ENCODE results near the gene EPS8L2.

EPS8L2 gene

DNA sequence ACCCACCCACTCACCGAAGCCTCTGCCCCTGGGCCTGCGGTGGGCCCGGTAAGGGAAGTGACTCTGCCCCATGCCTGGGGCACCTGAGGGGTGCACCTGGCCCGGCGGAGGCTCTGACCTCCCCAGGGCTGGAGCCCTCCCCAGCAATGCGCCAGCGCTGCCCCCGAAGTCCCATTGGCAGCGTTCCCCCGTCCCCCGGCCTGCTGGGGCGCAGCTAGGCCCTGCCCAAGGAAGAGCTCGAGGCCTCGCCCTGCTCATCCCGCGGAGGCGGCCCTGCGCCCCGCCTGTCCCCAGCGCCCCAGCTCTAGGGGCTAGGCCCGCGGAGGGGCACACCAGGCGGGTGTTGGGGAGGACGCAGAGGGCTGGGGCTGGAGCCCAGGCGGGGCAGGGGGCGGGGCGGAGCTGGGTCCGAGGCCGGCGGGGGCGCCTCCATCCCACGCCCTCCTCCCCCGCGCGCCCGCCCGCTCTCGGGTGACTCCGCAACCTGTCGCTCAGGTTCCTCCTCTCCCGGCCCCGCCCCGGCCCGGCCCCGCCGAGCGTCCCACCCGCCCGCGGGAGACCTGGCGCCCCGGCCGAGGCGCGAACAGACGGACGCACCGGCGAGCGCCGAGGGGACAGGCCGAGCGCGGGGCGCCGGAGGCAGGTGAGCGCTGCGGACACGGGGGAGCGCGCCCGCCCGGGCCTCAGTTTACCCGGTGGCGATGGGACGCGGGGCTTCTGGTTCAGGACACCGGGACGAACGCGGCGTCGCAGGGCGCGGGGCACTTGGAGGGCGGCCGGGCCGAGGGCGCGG is at the start of gene EPS8L2:
Gene EPS8L2, plus strand, starts transcription at position 586 of the 793 bp plus-strand sequence. CDS start 3,177 bp downstream, outside the sequence.
- DNase-seq (ENCODE audit: low spot score), result peak; percentile 48
- in situ Hi-C loops (cut with MboI; ENCODE audit: low pct_unique_long_range_greater_than_20kb, low sequenced_read_pairs, unreplicated experiment), result no loop called here
- TF ChIP-seq CTCF (IDR thresholded peaks at IDR 0.05; ENCODE audit: extremely low read depth, insufficient read depth, missing control alignments), result no peak

GRCh38 chr11:656426-656825 is 49.6 kb upstream of the EPS8L2 start:
- DNase-seq (ENCODE audit: low spot score), result no peak
- in situ Hi-C loops (cut with MboI; ENCODE audit: low pct_unique_long_range_greater_than_20kb, low sequenced_read_pairs, unreplicated experiment), result no loop called here
- no peak for TF ChIP-seq CTCF (IDR thresholded peaks at IDR 0.05; ENCODE audit: extremely low read depth, insufficient read depth, missing control alignments)

- in situ Hi-C loops (cut with MboI; ENCODE audit: low pct_unique_long_range_greater_than_20kb, low sequenced_read_pairs, unreplicated experiment), result no loop called here
- no peak for DNase-seq (ENCODE audit: low spot score)
- no peak for TF ChIP-seq CTCF (IDR thresholded peaks at IDR 0.05; ENCODE audit: extremely low read depth, insufficient read depth, missing control alignments)
Observed at GRCh38 chr11:656866-657265, 49.2 kb upstream of the EPS8L2 start.

DNA sequence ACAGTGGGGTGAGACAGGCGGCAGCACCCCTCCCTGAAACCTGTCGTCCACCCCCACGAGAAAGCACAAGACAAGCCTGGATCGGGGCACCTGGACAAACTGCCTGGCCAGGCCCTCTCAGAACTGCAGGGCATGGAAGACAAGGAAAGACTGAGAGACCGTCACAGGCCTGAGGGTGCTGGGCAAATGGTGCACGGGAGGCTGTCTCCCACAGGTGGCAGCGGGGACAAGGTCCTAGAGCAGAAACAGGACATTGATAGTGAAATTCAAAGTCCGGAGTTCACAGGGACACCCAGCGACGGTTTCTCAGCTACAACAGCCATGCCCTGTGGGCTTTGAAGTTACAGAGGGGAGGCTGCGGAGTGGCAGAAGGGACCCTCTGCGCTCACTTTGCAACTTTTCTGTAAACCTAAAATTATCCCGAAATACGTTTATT is 48.3 kb upstream of the EPS8L2 start:
- in situ Hi-C loops (cut with MboI; ENCODE audit: low pct_unique_long_range_greater_than_20kb, low sequenced_read_pairs, unreplicated experiment), result no loop called here
- no peak for DNase-seq (ENCODE audit: low spot score)
- no peak for TF ChIP-seq CTCF (IDR thresholded peaks at IDR 0.05; ENCODE audit: extremely low read depth, insufficient read depth, missing control alignments)

DNA sequence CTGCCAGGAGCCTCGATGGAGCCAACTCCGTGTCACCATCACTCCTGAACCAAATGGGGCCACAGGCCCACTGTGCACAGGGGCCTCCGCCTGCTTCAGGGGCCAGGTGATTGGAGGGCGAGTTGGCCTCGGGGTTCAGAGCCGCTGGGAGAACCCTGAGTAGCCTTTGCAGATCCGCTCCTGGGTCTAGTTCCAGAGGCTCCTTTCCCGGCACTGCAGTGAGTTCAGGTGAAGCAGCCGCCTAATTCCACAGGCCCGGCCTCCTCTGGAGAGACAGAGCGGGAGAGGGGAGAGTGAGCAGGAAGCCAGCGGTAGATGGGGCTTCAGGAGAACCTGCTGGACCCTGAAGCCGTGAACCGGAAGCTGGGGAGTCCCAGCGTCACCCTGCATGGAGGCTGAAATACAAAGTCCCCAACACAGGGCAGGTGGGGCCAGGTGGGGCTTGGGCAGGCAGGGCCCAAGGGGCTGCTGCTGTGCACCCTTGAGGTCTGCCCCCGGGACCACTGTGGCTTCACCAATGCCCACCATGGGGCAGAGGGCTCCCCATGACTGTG is 46.4 kb upstream of the EPS8L2 start:
- DNase-seq (ENCODE audit: low spot score), result no peak
- in situ Hi-C loops (cut with MboI; ENCODE audit: low pct_unique_long_range_greater_than_20kb, low sequenced_read_pairs, unreplicated experiment), result no loop called here
- TF ChIP-seq CTCF (IDR thresholded peaks at IDR 0.05; ENCODE audit: extremely low read depth, insufficient read depth, missing control alignments), result no peak

- no peak for DNase-seq (ENCODE audit: low spot score)
- no peak for TF ChIP-seq CTCF (IDR thresholded peaks at IDR 0.05; ENCODE audit: extremely low read depth, insufficient read depth, missing control alignments)
- in situ Hi-C loops (cut with MboI; ENCODE audit: low pct_unique_long_range_greater_than_20kb, low sequenced_read_pairs, unreplicated experiment), result no loop called here
Observed at GRCh38 chr11:660281-660680, 45.8 kb upstream of the EPS8L2 start.
